ENCODE measurements around the gene SPTBN5. TPM values are rescaled to one million over a fixed set of nuclear protein-coding genes. Genes with fewer than 3 reads are reported as not detected.

The SPTBN5 gene
- total RNA-seq, 1 experiment from 2014 or later: 2.1 TPM

GRCh38 chr15:41841131-41841530 is 52.7 kb downstream of the SPTBN5 start:
- intact Hi-C loops (cut with micrococcal nuclease; ENCODE audit: unreplicated experiment): no loop called here

GRCh38 chr15:41840673-41841072 is 53.2 kb downstream of the SPTBN5 start:
- POLR2A ChIA-PET: no interaction called here
- no peak overlapping the region for H3K27ac ChIP-seq (ENCODE audit: low read length)
- DNase-seq (ENCODE audit: low read depth, low spot score): no peak

More at GRCh38 chr15:41841131-41841530, 52.7 kb downstream of the SPTBN5 start:
- POLR2A ChIA-PET: no interaction called here
- no peak overlapping the region for H3K4me3 ChIP-seq (ENCODE audit: low read depth in 2 of 2, low read length in 2 of 2)
- DNase-seq (ENCODE audit: low read depth, low spot score): no peak
- H3K27me3 ChIP-seq (ENCODE audit: control insufficient read depth, insufficient read depth, low read length): no peaks in the 10 kb centered on the region
- no TSS peak for BruUV-seq (replicated peaks)
- in situ Hi-C loops (cut with HindIII; ENCODE audit: low pct_unique_long_range_greater_than_20kb, low sequenced_read_pairs): no loop called here
- no peak for ATAC-seq
- no peaks in the 10 kb centered on the region for H3K9me3 ChIP-seq (ENCODE audit: control insufficient read depth, insufficient read depth, low read depth, low read length)
- CTCF ChIA-PET: no interaction called here
- H3K27ac ChIP-seq (ENCODE audit: low read length): no peak overlapping the region
- TF ChIP-seq TCF7L2 (IDR thresholded peaks at IDR 0.05; ENCODE audit: low read depth, low read length) (no peak), SIN3A (IDR thresholded peaks at IDR 0.05; ENCODE audit: borderline replicate concordance, insufficient read depth, low read depth, low read length) (no peak), REST (IDR thresholded peaks at IDR 0.05; ENCODE audit: insufficient read depth in 1 of 2, low read depth in 2 of 2, low read length in 1 of 2) (no peak), POLR2AphosphoS5 (IDR thresholded peaks at IDR 0.05; ENCODE audit: low read depth, low read length) (no peak), CTCF (IDR thresholded peaks at IDR 0.05) (no peak)
- H3K36me3 ChIP-seq (ENCODE audit: control insufficient read depth, insufficient read depth, low read length): no peaks in the 10 kb centered on the region
- H3K4me1 ChIP-seq (ENCODE audit: control insufficient read depth, insufficient read depth, low read length): no peaks in the 10 kb centered on the region

More at GRCh38 chr15:41840673-41841072, 53.2 kb downstream of the SPTBN5 start:
- ATAC-seq: no peak
- Histone ChIP-seq H3K4me3 (ENCODE audit: low read depth in 2 of 2, low read length in 2 of 2) (no peak overlapping the region), H3K9me3 (ENCODE audit: control insufficient read depth, insufficient read depth, low read depth, low read length) (no peaks in the 10 kb centered on the region), H3K27me3 (ENCODE audit: control insufficient read depth, insufficient read depth, low read length) (no peaks in the 10 kb centered on the region), H3K4me1 (ENCODE audit: control insufficient read depth, insufficient read depth, low read length) (no peaks in the 10 kb centered on the region), H3K36me3 (ENCODE audit: control insufficient read depth, insufficient read depth, low read length) (no peaks in the 10 kb centered on the region)
- CTCF ChIA-PET: no interaction called here
- intact Hi-C loops (cut with micrococcal nuclease; ENCODE audit: unreplicated experiment) (no loop called here), in situ Hi-C loops (cut with HindIII; ENCODE audit: low pct_unique_long_range_greater_than_20kb, low sequenced_read_pairs) (no loop called here)
- TF ChIP-seq TCF7L2 (IDR thresholded peaks at IDR 0.05; ENCODE audit: low read depth, low read length) (no peak), REST (IDR thresholded peaks at IDR 0.05; ENCODE audit: insufficient read depth in 1 of 2, low read depth in 2 of 2, low read length in 1 of 2) (no peak)
- BruUV-seq (replicated peaks): no TSS peak
